Uterus (tissue), 2 donors: ENCODE data around the gene ZNF860.

Experiments
- CTCF ChIP-seq, 4 experiments: fragments of 200-600 bp in 2 of 4; fragments of 450-650 bp in 2 of 4; sonication (generic) in 2 of 4; IDR thresholded peaks; one replicate each; pipeline ENCODE4 v1.5.1; 2016 to 2019; ENCODE audit warnings: antibody characterized with exemption in 4 of 4, mild to moderate bottlenecking in 2 of 4, moderate library complexity in 1 of 4
- POLR2A ChIP-seq, 2 donors: fragments of 450-650 bp; IDR thresholded peaks; one replicate each; pipeline ENCODE4 v1.6.1; 2016; ENCODE audit warnings: antibody characterized with exemption in 2 of 2, mild to moderate bottlenecking in 1 of 2, moderate library complexity in 1 of 2

GRCh38 chr3:31947162-31947561 lies 34.4 kb upstream of the ZNF860 start:
- TF ChIP-seq CTCF (IDR thresholded peaks at IDR 0.05) (no peak), POLR2A (IDR thresholded peaks at IDR 0.05) (no peak)
